PC-3 (cell line): ENCODE data around the gene IFNA16. TPM values are rescaled to one million over a fixed set of nuclear protein-coding genes. Genes with fewer than 3 reads are reported as not detected.
A peak's percentile ranks its signal among the peaks of the same experiment; 100 is the strongest.
"Not testable (repeated sequence)": the region's sequence is repeated elsewhere in the genome, so short reads cannot be mapped to it uniquely, and the experiment has no call there.

Experiments used
- ATAC-seq: fragments of 200-7000 bp; cut with Tn5 transposase; 2 replicates; pipeline ENCODE4 v1.9.1; 2020; ENCODE audit warnings: mild to moderate bottlenecking, moderate library complexity
- Bru-seq: library from RNA; stranded (reverse); fragments of 400-500 nt; gene quantifications from one replicate; lab custom pipeline; 2021; lab: Mats Ljungman, UMichigan
- BruChase-seq, 2 experiments: library from RNA; stranded (reverse); fragments of 400-500 nt; gene quantifications; one replicate each; lab custom pipeline; 2021; lab: Mats Ljungman, UMichigan
- BruUV-seq: library from RNA; stranded (reverse); fragments of 400-500 nt; replicated peaks from 2 replicates; lab custom pipeline; 2021; lab: Mats Ljungman, UMichigan
- CTCF ChIA-PET: fragments of 300-600 bp; sonication (Branson Sonifier 250); formaldehyde crosslinking; loops from one replicate; lab custom pipeline; 2022; ENCODE audit warnings: antibody characterized with exemption; lab: Charles Lee
- POLR2A ChIA-PET: fragments of 300-600 bp; sonication (Branson Sonifier 250); formaldehyde crosslinking; loops from one replicate; lab custom pipeline; 2022; ENCODE audit warnings: antibody characterized with exemption; ENCODE audit not compliant: unreplicated experiment; lab: Charles Lee
- DNase-seq: peaks from one replicate; pipeline ENCODE4 v3.0.0-alpha.2; 2015
- H2AFZ ChIP-seq: fragments of 300-600 bp; sonication (generic); 2 replicates; pipeline ENCODE4 v1.6.0; 2016; ENCODE audit warnings: antibody characterized with exemption, low read length
- H3F3A ChIP-seq: fragments of 300-600 bp; sonication (generic); one replicate; pipeline ENCODE4 v1.6.0; 2017; ENCODE audit warnings: antibody characterized with exemption, low read length, control low read depth, mild to moderate bottlenecking; ENCODE audit not compliant: unreplicated experiment
- H3K27ac ChIP-seq: fragments of 300-600 bp; sonication (generic); 2 replicates; pipeline ENCODE4 v1.5.1; 2016; ENCODE audit warnings: mild to moderate bottlenecking, low read length
- H3K27me3 ChIP-seq: fragments of 300-600 bp; sonication (generic); 2 replicates; pipeline ENCODE4 v1.6.1; 2016; ENCODE audit warnings: low read length, mixed read lengths
- H3K36me3 ChIP-seq: fragments of 300-600 bp; sonication (generic); 2 replicates; pipeline ENCODE4 v1.6.1; 2016; ENCODE audit warnings: low read depth, mixed run types, low read length, mixed read lengths
- H3K4me1 ChIP-seq: fragments of 300-600 bp; sonication (generic); 2 replicates; pipeline ENCODE4 v1.5.1; 2016; ENCODE audit warnings: low read length; ENCODE audit not compliant: insufficient read depth
- H3K4me2 ChIP-seq: fragments of 300-600 bp; sonication (generic); 2 replicates; pipeline ENCODE4 v1.6.0; 2016; ENCODE audit warnings: low read length
- H3K4me3 ChIP-seq: fragments of 300-600 bp; sonication (generic); 2 replicates; pipeline ENCODE4 v1.5.1; 2016; ENCODE audit warnings: mild to moderate bottlenecking, low read length, mixed read lengths
- H3K79me2 ChIP-seq: fragments of 300-600 bp; sonication (generic); 2 replicates; pipeline ENCODE4 v1.6.1; 2017; ENCODE audit warnings: low read length, mixed read lengths
- H3K9ac ChIP-seq: fragments of 300-600 bp; sonication (generic); 2 replicates; pipeline ENCODE4 v1.6.0; 2016; ENCODE audit warnings: mild to moderate bottlenecking, low read length
- H3K9me2 ChIP-seq: fragments of 300-600 bp; sonication (generic); replicated peaks from 2 replicates; pipeline ENCODE4 v1.6.1; 2016; ENCODE audit warnings: mixed run types, low read length, mixed read lengths
- H3K9me3 ChIP-seq: fragments of 300-600 bp; sonication (generic); 2 replicates; pipeline ENCODE4 v1.6.1; 2016; ENCODE audit warnings: low read length, mixed read lengths
- H4K20me1 ChIP-seq: fragments of 300-600 bp; sonication (generic); 2 replicates; pipeline ENCODE4 v1.6.1; 2016; ENCODE audit warnings: low read length, mixed read lengths
- CTCF ChIP-seq: fragments of 300-600 bp; sonication (generic); conservative IDR thresholded peaks from 2 replicates; pipeline ENCODE4 v1.5.1; 2017; ENCODE audit warnings: antibody characterized with exemption, low read depth, mild to moderate bottlenecking, low read length
- EZH2 ChIP-seq: fragments of 300-600 bp; sonication (generic); IDR thresholded peaks from one replicate; pipeline ENCODE4 v1.6.1; 2017; ENCODE audit warnings: antibody characterized with exemption, mild to moderate bottlenecking, low read length; ENCODE audit not compliant: unreplicated experiment
- EZH2phosphoT487 ChIP-seq: fragments of 300-600 bp; sonication (generic); IDR thresholded peaks from 2 replicates; pipeline ENCODE4 v1.6.1; 2018; ENCODE audit warnings: mild to moderate bottlenecking, antibody characterized with exemption, low read length, borderline replicate concordance
- intact Hi-C: fragments of 100-400 bp; cut with micrococcal nuclease; formaldehyde crosslinking; loops from 2 replicates; pipeline ENCODE4 v1.9.0; 2023
- long read RNA-seq: library from polyadenylated mRNA; unstranded; transcript quantifications from one replicate; pipeline ENCODE4 v2.0.0, GENCODE V29; 2021; ENCODE audit not compliant: unreplicated experiment
- total RNA-seq: library from RNA; depleted of rRNA; stranded (reverse); fragments of >200 nt; gene quantifications from 2 replicates; pipeline ENCODE4 v1.2.3, GENCODE V29; 2014; rRNA removed

Gene IFNA16
- total RNA-seq (not detected in 2 replicates), Bru-seq, nascent RNA (not detected), BruChase-seq, experiment 1, labeled RNA remaining after a 6-hour chase (not detected), BruChase-seq, experiment 2, labeled RNA remaining after a 2-hour chase (not detected)
- long read RNA-seq: 0 reads

GRCh38 chr9:21217211-21217610 lies at the start of gene IFNA16:
IFNA16 (minus strand) TSS chr9:21217311; CDS start chr9:21217305, 6 bp downstream.
- H4K20me1 ChIP-seq, H3K36me3 ChIP-seq, H3F3A ChIP-seq, H3K79me2 ChIP-seq, POLR2A ChIA-PET, DNase-seq, BruUV-seq, H3K4me1 ChIP-seq, intact Hi-C loops, H3K9me2 ChIP-seq, H3K27ac ChIP-seq, H3K27me3 ChIP-seq, H3K9me3 ChIP-seq, CTCF ChIA-PET, H3K9ac ChIP-seq, H3K4me2 ChIP-seq, H3K4me3 ChIP-seq, ATAC-seq, H2AFZ ChIP-seq: not testable (repeated sequence)

GRCh38 chr9:21265421-21266189 lies 48.5 kb upstream of the IFNA16 start:
- H3K4me1 ChIP-seq: peaks cover 4% of the 10 kb centered on the region; the same call in 1 of the 2 replicates
- H3K9me3 ChIP-seq: no peaks in the 10 kb centered on the region
- H3K79me2 ChIP-seq: no peaks in the 10 kb centered on the region
- no peaks in the 10 kb centered on the region for H3F3A ChIP-seq
- no peak overlapping the region for H3K4me3 ChIP-seq
- DNase-seq (peak; percentile 56), ATAC-seq (peak; percentile 33)
- no peak overlapping the region for H3K27ac ChIP-seq
- no peaks in the 10 kb centered on the region for H4K20me1 ChIP-seq
- intact Hi-C loops: no loop called here
- POLR2A ChIA-PET: no interaction called here
- no TSS peak for BruUV-seq
- no peaks in the 10 kb centered on the region for H3K36me3 ChIP-seq
- peak overlapping the region; percentile 16; the same call in 1 of the 2 replicates for H3K4me2 ChIP-seq
- no peak overlapping the region for H3K9ac ChIP-seq
- H3K27me3 ChIP-seq: no peaks in the 10 kb centered on the region; the same call in 1 of the 2 replicates
- CTCF ChIA-PET: interaction anchor here (0.9 kb wide), 1 partner anchor 13 kb away, joined by 4 read pairs; no protein-coding TSS in a partner anchor
- TF ChIP-seq EZH2: no peak
- TF ChIP-seq EZH2phosphoT487: no peak
- no peaks in the 10 kb centered on the region for H3K9me2 ChIP-seq
- no peak overlapping the region for H2AFZ ChIP-seq

DNA sequence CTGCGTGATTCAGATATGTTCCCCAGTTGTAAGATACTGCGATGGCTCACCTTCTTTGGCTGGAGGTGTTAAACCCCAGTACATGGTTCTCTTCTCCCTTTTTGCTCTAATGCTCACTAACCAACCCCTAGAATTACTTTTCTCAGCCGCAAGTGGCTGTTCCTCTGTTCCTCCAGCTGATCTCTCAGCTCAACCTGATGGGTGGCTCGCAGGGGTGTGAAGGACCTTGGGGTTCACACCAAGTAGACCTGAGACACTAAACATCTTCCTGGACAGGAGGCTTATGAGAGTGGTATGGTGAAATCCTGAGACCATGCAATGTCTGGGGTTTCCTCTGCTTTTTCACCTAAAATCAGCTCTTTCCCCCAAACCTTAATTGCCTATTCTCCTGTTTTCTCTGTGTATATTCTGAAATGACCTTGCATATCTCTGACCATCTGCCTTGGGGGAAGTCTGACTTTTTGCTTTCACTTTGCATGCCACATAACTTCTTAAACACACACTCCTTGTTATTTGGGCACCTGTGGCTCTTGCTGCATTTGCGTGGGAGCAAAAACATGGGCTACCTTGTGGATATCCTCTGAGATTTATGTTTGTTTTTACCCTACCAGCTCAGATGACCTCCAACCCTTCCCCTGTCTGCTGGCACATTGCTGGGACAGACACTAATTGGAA lies 38.6 kb upstream of the IFNA16 start:
- no peaks in the 10 kb centered on the region for H3K9me3 ChIP-seq
- intact Hi-C loops: no loop called here
- no peak overlapping the region for H3K9ac ChIP-seq
- no peaks in the 10 kb centered on the region for H3K79me2 ChIP-seq
- ATAC-seq (no peak), DNase-seq (no peak)
- H3K4me2 ChIP-seq: no peak overlapping the region
- no peak overlapping the region for H2AFZ ChIP-seq
- POLR2A ChIA-PET: no interaction called here
- H3F3A ChIP-seq: no peaks in the 10 kb centered on the region
- no peaks in the 10 kb centered on the region for H3K4me1 ChIP-seq
- H3K27me3 ChIP-seq: no peaks in the 10 kb centered on the region; the same call in 1 of the 2 replicates
- no peaks in the 10 kb centered on the region for H3K36me3 ChIP-seq
- H3K9me2 ChIP-seq: no peaks in the 10 kb centered on the region
- TF ChIP-seq EZH2phosphoT487 (no peak), CTCF (no peak), EZH2 (no peak)
- BruUV-seq: no TSS peak
- H3K4me3 ChIP-seq: no peak overlapping the region
- H3K27ac ChIP-seq: no peak overlapping the region
- H4K20me1 ChIP-seq: no peaks in the 10 kb centered on the region
- CTCF ChIA-PET: no interaction called here
